Measurements from ENCODE around the gene YARS1.
"Not testable (repeated sequence)": the region's sequence is repeated elsewhere in the genome, so short reads cannot be mapped to it uniquely, and the experiment has no call there.

Gene YARS1

GRCh38 chr1:32816676-32817158 is 441 bp downstream of the YARS1 start:
- no peak for FAIRE-seq

DNA sequence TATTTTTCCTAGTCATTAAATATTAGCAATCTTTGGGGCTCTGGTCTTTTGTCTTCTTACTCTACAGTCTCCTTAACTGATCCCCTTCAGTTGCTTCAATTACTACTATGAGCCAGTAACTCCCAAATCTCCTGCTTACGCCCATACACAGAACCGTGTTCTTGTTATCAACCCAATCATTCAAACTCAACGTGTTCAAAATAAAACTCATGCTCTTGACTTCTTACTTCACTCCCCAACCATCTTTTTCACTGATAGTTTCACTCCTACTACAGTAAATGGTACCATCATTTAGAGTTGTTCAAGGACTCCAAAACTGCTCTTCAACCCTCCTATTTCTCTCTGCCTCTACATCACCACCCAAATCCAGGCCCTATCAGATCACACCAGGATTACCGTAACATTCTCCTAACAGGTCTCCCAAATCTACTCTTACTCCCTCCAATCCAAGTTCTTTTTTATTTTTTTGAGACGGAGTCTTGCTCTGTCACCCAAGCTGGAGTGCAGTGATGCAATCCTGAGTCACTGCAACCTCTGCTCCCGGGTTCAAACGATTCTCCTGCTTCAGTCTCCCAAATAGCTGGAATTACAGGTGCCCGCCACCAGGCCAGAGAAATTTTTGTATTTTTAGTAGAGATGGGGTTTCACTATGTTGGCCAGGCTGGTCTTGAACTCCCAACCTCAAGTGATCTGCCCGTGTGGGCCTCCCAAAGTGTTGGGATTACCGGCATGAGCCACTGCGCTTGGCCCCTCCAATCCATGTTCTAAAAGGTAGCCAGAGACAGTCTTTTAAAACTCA is 3.0 kb downstream of the YARS1 start:
- FAIRE-seq = no peak

DNA sequence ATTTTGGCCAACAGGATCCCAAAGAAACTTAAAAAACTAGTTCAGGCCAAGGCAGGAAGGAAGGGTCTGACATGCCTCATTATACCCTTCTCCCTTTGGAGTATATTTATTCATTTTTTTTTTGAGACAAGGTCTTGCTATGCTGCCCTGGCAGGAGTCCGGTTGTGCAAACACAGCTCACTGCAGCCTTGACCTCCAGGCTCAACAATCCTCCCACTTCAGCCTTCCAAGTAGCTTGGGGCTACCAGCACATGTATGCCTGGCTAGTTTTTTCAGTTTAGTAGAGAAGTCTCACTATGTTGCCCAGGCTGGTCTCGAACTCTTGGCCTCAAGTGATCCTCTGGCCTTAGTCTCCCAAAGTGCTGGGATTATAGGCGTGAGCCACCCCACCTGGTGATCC is 5.2 kb downstream of the YARS1 start:
- FAIRE-seq = no peak

GRCh38 chr1:32811265-32811664 is 5.9 kb downstream of the YARS1 start:
- no peak for FAIRE-seq

- FAIRE-seq = no peak
These were observed 6.8 kb downstream of the YARS1 start for GRCh38 chr1:32810358-32810757.

GRCh38 chr1:32808580-32808979 is 8.6 kb downstream of the YARS1 start:
- no peak for FAIRE-seq

GRCh38 chr1:32806910-32807523 is 10.1 kb downstream of the YARS1 start:
- FAIRE-seq = no peak

DNA sequence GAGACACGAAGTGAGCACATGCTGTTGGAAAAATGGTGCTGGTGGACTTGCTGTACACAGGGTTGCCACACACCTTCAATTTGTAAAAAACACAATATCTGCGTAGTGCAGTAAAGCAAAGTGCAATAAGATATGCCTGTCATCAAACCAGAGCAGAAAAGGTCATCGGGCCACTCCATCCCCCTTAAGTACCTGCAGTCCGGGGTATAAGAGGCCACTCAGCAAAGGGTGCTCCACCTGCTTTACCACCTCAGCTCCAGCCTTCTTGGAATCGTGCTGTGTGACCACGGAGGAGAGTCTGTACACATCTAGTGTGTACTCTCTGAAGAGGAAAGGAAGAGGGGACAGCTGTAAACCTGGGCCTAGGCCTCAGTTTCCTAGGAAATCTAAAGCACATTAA is 10.9 kb downstream of the YARS1 start:
- no peak for FAIRE-seq

DNA sequence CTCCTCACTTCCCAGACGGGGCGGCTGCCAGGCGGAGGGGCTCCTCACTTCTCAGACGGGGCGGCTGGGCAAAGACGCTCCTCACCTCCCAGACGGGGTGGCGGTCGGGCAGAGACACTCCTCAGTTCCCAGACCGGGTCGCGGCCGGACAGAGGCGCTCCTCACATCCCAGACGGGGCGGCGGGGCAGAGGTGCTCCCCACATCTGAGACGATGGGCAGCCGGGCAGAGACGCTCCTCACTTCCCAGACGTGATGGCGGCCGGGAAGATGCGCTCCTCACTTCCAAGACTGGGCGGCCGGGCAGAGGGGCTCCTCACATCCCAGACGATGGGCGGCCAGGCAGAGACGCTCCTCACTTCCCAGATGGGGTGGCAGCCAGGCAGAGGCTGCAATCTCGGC is 12.7 kb downstream of the YARS1 start:
- not testable (repeated sequence) for FAIRE-seq

DNA sequence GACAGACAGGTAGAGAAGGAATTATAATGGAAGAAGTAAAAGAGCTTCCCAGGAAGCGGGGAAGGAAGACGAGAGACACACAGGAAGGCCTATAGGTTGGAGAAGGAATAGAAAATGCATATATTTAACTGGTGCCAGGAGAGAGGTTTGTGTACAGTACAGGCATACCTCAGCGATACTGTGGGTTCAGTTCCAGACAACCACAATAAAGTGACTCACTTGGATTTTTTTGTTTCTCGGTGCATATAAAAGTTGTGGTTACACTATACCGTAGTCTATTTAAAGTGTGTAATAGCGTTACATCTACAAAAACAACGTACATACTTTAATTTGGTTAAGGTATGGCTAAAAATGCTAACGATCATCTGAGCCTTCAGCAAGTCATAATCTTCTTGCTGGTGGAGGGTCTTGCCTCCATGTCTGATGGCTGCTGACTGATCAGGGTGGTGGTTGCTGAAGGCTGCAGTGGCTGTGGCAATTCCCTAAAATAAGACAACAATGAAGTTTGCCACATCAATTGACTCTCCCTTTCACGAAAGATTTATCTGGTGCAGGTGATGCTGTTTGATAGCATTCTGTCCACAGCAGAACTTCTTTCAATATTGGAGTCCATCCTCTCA is 16.0 kb downstream of the YARS1 start:
- no peak for FAIRE-seq

DNA sequence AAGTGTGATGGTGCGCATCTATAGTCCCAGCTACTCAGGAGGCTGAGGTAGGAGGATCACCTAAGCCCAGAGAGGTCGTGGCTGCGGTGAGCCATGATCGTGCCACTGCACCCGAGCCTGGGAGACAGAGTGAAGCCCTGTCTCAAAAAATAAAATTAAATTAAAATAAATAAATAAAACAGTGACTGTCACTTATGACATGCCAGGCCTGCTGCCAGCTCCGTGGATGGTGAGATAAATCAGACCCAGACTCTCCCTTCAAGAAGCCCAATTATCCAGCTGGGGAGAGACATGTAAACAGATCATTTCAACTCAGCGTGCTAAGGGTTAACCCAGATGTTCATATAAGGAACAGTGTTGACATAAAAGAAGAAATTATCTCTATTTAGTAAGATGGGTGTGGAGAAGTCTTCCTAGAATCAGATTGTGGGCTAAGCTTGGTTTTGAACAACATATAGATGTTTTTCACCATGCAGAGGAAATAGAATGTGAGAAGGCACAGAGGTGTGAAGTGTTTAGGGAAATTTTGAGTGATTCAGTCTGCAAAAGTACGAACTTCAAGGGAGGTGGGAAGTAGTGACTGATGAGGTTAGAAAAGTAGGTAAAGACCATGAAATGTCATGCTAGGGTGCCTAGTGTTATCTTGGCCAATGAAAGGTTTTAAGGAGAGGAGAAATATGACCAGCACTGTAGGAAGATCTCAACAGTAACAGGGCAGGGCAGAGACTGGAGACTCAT is 18.3 kb downstream of the YARS1 start:
- FAIRE-seq = no peak

DNA sequence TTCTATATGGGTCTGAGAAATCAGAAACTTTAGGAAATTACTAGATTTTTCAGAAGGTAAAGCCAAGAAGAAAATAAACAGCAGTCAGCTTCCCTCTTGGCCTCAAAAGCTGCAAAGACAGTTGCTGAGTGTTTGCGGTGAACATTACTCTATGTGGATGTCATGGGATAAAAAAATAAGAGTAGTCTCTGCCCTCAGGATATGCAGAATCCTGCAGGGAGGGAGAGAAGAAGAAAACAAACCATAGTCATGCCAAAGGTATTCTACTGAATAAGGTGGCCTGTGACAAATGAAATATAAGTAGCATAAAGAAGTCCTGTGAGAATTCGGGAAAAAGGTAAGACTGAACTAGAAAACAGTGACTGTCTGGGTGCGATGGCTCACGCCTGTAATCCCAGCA is 19.0 kb downstream of the YARS1 start:
- FAIRE-seq = no peak

DNA sequence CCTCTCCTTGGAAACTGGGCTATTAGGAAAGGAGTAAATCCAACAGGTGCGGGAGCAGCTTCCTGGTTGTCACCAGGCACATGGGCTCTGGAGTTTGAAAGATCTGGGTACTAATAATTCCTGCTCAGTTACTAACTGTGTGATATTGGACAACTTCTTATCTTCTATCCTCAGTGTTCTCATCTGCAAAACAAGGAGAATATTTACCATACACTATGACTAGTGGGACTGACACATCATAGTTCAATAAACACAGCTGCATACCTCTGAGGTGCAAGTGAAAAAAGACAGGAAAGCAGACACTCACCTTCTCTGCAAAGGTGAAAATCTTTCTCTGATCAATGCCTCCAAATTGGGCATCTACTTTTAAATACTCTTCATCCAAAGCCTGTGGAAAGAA is 19.7 kb downstream of the YARS1 start:
- no peak for FAIRE-seq

DNA sequence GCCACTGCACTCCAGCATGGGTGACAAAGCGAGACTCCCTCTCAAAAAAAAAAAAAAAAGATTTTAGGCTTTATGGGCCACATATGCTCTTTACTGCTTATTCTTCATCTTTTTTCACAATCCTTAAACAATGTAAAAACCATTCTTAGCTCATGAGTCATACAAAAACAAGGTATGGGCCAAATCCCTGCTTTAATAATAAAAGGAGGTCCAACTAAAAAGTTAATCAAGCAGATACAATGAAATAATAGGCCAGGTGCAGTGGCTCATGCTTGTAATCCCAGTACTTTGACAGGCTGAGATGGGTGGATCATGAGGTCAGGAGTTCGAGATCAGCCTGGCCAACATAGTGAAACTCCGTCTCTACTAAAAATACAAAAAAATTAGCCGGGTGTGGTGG is 21.4 kb downstream of the YARS1 start:
- not testable (repeated sequence) for FAIRE-seq

DNA sequence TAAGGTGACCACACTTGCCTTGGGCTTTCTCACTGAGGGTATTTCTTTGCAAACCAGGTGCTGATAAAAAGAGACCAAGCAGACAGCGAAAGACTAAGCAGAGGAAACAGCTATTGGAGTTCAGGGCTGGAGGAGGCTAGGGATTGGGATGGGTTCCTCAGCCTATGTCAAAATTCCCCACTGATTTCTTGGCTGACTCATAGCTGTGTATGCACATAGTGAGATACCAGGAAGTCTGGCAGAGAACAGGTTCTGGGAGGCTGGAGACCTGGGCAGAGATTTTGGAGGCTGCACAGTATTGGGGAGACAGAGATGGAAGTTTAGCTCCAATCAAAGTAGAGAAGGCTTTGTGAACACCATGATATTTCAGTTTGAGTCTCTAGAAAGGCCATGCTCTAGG is 25.3 kb downstream of the YARS1 start:
- no peak for FAIRE-seq

GRCh38 chr1:32789356-32789755 is 27.8 kb downstream of the YARS1 start:
- FAIRE-seq = not testable (repeated sequence)

DNA sequence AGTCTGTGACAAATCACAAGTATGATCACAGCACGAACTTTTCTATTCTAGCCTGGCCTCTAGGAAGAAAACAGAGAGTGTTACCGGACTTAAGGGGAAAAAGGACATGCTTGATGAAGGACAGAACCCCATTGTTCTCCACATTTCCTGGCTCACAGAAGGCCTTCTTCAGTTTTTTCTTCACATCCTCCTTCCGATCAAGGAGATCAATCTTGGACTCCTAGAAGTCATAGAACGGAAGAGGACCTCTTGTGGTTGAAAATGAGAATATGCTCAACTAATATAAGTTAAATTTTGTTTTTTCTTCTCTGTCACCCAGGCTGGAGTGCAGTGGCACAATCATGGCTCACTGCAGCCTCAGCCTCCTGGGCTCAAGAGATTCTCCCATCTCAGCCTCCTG is 30.3 kb downstream of the YARS1 start:
- FAIRE-seq = no peak

DNA sequence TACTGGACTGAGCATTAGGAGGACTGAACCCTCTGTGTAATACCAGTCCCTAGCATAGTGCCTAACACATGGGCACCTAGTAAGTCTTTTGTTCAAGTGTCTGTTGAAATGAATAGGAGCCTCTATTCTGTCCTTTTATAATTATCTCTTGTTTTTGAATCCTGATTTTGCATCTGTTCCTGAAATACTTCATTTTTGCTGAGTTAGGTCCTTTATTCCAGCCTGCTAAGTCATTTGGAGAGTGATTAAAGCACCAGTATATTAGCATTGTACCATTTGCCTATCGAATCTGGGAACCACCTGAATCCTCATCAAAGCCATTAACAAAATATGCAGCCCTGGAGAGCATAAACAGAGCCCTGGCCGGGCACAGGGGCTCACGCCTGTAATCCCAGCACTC is 32.3 kb downstream of the YARS1 start:
- FAIRE-seq = no peak

- FAIRE-seq = no peak
These were observed 33.3 kb downstream of the YARS1 start for GRCh38 chr1:32783851-32784250.

DNA sequence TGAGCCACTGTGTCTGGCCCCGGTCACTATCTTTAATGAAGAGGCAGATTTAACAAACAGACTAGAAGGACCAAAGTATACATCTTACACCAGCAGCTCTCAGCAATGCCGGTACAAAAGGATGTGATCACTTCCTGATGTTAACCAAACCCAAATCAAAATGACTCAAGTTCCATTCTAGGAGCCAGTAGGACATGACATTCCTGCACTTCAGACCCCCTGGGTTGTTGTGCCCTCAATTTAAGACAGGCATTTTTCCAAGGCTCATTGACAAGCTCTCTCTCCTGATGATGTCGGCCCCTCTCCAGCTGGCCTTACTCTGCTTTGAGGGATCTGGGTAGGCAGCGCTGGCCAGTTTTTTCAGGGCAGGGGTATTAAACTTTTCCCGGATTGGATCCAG is 35.1 kb downstream of the YARS1 start:
- no peak for FAIRE-seq

DNA sequence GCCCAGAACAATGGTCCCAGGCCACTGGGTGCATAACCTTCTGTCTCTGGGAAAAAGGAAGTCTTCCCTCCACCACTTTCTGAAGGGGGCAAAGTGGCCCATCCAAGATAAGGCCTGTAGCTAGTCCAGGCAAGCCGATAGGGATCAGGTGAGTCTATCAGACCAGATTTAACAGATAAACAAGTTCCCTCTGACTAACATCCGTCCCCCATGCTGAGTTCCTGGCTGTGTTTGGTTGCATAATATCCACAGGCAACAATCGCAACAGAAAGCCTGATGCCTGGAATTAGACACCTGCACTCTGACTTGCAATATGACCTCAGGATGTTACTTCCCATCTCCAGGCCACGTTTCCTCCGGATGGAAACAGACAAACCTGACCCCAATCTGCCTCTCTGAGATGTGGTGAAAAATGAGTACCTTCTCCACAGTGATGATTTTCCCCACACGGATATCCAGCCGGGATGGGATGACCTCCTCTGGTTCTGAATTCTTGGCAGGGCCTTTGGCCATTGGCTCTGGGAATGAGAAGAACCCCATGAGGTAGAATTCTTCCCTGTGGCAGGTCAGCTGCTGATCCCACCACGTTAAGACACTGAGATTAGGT is 36.4 kb downstream of the YARS1 start:
- no peak for FAIRE-seq

DNA sequence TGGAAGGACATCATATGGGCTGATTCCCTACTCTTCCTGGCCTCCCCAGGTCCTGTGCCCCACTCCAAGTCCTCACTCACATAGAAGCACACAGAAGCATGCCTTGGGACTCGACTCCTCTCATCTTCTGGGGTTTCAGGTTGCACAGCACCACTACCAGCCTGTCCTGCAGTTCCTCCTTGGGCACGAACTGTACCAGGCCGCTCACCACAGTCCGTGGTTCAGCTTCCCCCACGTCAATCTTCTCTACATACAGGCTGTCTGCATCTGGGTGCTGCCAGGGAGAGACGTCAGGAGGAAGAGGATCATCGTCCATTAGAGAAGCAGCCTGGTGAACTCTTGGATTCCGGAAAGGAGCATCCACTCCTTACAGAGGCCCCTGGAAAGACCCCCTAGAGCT is 37.2 kb downstream of the YARS1 start:
- FAIRE-seq = no peak

DNA sequence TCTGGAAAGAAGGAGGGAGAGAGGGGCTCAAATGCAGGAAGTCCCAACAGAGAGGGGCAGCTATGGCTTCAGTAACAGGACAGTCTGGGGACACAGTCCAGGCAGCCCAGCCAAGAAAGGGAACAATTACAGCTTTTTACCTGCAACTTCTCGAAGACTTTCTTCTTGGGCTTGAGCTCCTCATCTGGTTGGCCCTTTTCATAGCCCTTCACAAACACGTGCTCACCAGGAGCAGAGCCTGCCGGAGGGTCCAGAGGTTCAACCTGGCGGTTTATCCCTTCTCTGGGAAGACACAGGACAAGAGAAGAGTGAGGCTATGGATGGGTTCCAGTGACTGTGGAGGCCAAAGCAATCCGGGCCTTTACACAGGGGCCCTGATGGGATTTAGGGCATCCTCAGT is 37.9 kb downstream of the YARS1 start:
- no peak for FAIRE-seq

All from endometrium (tissue), 2 donors.